ENCODE results near the gene TRPV6. TPM values are rescaled to one million over a fixed set of nuclear protein-coding genes. Genes with fewer than 3 reads are reported as not detected.

The TRPV6 gene
- total RNA-seq, 1 donor from 2014 or later: under 0.01 TPM

Other genes starting within 250 kb of the TRPV6 start
- gene PRSS1, start 136.3 kb downstream of the TRPV6 start, total RNA-seq: not detected
- gene PRSS2, start 114.8 kb downstream of the TRPV6 start, total RNA-seq: not detected
- gene EPHB6, start 30.7 kb downstream of the TRPV6 start, total RNA-seq: 29.3 TPM
- gene TRPV5, start 48.0 kb upstream of the TRPV6 start, total RNA-seq: not detected
- not detected for gene LLCFC1, start 53.7 kb upstream of the TRPV6 start, total RNA-seq
- 0.82 TPM for gene KEL, start 76.6 kb upstream of the TRPV6 start, total RNA-seq
- under 0.01 TPM for gene OR9A2, start 141.4 kb upstream of the TRPV6 start, total RNA-seq
- gene OR6V1, start 166.6 kb upstream of the TRPV6 start, total RNA-seq: not detected
- gene PIP, start 246.3 kb upstream of the TRPV6 start, total RNA-seq: not detected

Measured in frontal cortex (tissue), 1 donor.